Measurements from ENCODE around the gene TRPV2. TPM values are rescaled to one million over a fixed set of nuclear protein-coding genes. Genes with fewer than 3 reads are reported as not detected.
A peak's percentile ranks its signal among the peaks of the same experiment; 100 is the strongest.

The TRPV2 gene
- total and polyA plus RNA-seq, 10 of the 15 experiments (the other 5 are each of a cell fraction or from before 2014, with no cell fraction given) = 8.9 to 94.4 (median 54.1) TPM

DNA sequence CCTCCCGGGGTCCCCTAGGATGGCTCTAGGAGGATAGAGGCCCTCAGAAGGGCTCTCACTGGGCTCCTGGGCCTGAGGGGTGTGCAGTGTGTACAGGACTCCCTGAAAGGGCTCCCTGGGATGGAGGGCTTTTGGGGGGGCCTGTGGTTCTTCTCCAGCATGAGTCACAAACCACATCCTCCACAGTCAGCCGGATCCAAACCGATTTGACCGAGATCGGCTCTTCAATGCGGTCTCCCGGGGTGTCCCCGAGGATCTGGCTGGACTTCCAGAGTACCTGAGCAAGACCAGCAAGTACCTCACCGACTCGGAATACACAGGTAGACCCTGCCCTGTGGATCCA is 4.5 kb downstream of the TRPV2 start (continued):
- TF ChIP-seq, protein P1, sequence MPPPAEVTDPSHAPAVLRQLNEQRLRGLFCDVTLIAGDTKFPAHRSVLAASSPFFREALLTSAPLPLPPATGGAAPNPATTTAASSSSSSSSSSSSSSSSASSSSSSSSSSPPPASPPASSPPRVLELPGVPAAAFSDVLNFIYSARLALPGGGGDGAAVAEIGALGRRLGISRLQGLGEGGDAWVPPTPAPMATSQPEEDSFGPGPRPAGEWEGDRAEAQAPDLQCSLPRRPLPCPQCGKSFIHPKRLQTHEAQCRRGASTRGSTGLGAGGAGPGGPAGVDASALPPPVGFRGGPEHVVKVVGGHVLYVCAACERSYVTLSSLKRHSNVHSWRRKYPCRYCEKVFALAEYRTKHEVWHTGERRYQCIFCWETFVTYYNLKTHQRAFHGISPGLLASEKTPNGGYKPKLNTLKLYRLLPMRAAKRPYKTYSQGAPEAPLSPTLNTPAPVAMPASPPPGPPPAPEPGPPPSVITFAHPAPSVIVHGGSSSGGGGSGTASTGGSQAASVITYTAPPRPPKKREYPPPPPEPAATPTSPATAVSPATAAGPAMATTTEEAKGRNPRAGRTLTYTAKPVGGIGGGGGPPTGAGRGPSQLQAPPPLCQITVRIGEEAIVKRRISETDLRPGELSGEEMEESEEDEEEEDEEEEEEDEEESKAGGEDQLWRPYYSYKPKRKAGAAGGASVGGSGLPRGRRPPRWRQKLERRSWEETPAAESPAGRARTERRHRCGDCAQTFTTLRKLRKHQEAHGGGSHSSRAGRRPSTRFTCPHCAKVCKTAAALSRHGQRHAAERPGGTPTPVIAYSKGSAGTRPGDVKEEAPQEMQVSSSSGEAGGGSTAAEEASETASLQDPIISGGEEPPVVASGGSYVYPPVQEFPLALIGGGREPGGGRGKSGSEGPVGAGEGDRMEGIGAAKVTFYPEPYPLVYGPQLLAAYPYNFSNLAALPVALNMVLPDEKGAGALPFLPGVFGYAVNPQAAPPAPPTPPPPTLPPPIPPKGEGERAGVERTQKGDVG (CRISPR knock-in tag; IDR thresholded peaks at IDR 0.05) = no peak
- TF ChIP-seq TARDBP (IDR thresholded peaks at IDR 0.05; ENCODE audit: borderline replicate concordance) = no peak
- TF ChIP-seq, protein P2, sequence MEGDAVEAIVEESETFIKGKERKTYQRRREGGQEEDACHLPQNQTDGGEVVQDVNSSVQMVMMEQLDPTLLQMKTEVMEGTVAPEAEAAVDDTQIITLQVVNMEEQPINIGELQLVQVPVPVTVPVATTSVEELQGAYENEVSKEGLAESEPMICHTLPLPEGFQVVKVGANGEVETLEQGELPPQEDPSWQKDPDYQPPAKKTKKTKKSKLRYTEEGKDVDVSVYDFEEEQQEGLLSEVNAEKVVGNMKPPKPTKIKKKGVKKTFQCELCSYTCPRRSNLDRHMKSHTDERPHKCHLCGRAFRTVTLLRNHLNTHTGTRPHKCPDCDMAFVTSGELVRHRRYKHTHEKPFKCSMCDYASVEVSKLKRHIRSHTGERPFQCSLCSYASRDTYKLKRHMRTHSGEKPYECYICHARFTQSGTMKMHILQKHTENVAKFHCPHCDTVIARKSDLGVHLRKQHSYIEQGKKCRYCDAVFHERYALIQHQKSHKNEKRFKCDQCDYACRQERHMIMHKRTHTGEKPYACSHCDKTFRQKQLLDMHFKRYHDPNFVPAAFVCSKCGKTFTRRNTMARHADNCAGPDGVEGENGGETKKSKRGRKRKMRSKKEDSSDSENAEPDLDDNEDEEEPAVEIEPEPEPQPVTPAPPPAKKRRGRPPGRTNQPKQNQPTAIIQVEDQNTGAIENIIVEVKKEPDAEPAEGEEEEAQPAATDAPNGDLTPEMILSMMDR (IDR thresholded peaks at IDR 0.05 in 2 of 3, conservative IDR thresholded peaks at IDR 0.05 in 1 of 3; ENCODE audit: control insufficient read depth in 2 of 3, extremely low read depth in 1 of 3, insufficient read depth in 1 of 3, low read depth in 3 of 3, low read length in 3 of 3) = no peak
- TF ChIP-seq ZNF384 (IDR thresholded peaks at IDR 0.05; ENCODE audit: borderline replicate concordance, low read depth, low read length) = no peak
- TF ChIP-seq, protein P3, sequence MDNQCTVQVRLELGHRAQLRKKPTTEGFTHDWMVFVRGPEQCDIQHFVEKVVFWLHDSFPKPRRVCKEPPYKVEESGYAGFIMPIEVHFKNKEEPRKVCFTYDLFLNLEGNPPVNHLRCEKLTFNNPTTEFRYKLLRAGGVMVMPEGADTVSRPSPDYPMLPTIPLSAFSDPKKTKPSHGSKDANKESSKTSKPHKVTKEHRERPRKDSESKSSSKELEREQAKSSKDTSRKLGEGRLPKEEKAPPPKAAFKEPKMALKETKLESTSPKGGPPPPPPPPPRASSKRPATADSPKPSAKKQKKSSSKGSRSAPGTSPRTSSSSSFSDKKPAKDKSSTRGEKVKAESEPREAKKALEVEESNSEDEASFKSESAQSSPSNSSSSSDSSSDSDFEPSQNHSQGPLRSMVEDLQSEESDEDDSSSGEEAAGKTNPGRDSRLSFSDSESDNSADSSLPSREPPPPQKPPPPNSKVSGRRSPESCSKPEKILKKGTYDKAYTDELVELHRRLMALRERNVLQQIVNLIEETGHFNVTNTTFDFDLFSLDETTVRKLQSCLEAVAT (IDR thresholded peaks at IDR 0.05) = 0 out of 2 replicates have a peak, but pooled peaks have one; percentile 17

All from GM12878 (cell line).